ENCODE data around the gene ADAM22.

Gene ADAM22

GRCh38 chr7:88224601-88225275 is 290.7 kb downstream of the ADAM22 start:
- no peak for DNase-seq (ENCODE audit: low read depth, low spot score)
- H3K4me3 ChIP-seq (ENCODE audit: low read length) = no peak overlapping the region

GRCh38 chr7:88226201-88226600 is 292.1 kb downstream of the ADAM22 start:
- H3K4me3 ChIP-seq (ENCODE audit: low read length) = no peak overlapping the region
- no peak for DNase-seq (ENCODE audit: low read depth, low spot score)

GRCh38 chr7:88226886-88227516 is 292.9 kb downstream of the ADAM22 start:
- no peak for DNase-seq (ENCODE audit: low read depth, low spot score)
- H3K4me3 ChIP-seq (ENCODE audit: low read length) = no peak overlapping the region

GRCh38 chr7:88229302-88229995 is 295.4 kb downstream of the ADAM22 start:
- DNase-seq (ENCODE audit: low read depth, low spot score) = no peak
- no peak overlapping the region for H3K4me3 ChIP-seq (ENCODE audit: low read length)

GRCh38 chr7:88230646-88231045 is 296.6 kb downstream of the ADAM22 start:
- no peak for DNase-seq (ENCODE audit: low read depth, low spot score)

GRCh38 chr7:88233828-88234227 is 299.8 kb downstream of the ADAM22 start:
- no peak overlapping the region for H3K4me3 ChIP-seq (ENCODE audit: low read length)
- DNase-seq (ENCODE audit: low read depth, low spot score) = no peak

More at GRCh38 chr7:88230646-88231045, 296.6 kb downstream of the ADAM22 start:
- no peak overlapping the region for H3K4me3 ChIP-seq (ENCODE audit: low read length)

GRCh38 chr7:88239852-88240251 is 305.8 kb downstream of the ADAM22 start:
- no peak overlapping the region for H3K4me3 ChIP-seq (ENCODE audit: low read length)
- DNase-seq (ENCODE audit: low read depth, low spot score) = no peak

- peak; percentile 17 for DNase-seq (ENCODE audit: low read depth, low spot score)
- H3K4me3 ChIP-seq (ENCODE audit: low read length) = no peak overlapping the region
Observed at GRCh38 chr7:88243345-88243909, 309.4 kb downstream of the ADAM22 start.

- no peak for DNase-seq (ENCODE audit: low read depth, low spot score)
- no peak overlapping the region for H3K4me3 ChIP-seq (ENCODE audit: low read length)
Observed at GRCh38 chr7:88244258-88244657, 310.2 kb downstream of the ADAM22 start.

Data from Jurkat, Clone E6-1 (cell line).